HCEC 1CT (cell line): ENCODE results near the gene KIRREL1.

ENCODE experiments used
- DNase-seq: peaks from one replicate; pipeline ENCODE4 v3.0.0-alpha.2; 2017

KIRREL1 gene

DNA sequence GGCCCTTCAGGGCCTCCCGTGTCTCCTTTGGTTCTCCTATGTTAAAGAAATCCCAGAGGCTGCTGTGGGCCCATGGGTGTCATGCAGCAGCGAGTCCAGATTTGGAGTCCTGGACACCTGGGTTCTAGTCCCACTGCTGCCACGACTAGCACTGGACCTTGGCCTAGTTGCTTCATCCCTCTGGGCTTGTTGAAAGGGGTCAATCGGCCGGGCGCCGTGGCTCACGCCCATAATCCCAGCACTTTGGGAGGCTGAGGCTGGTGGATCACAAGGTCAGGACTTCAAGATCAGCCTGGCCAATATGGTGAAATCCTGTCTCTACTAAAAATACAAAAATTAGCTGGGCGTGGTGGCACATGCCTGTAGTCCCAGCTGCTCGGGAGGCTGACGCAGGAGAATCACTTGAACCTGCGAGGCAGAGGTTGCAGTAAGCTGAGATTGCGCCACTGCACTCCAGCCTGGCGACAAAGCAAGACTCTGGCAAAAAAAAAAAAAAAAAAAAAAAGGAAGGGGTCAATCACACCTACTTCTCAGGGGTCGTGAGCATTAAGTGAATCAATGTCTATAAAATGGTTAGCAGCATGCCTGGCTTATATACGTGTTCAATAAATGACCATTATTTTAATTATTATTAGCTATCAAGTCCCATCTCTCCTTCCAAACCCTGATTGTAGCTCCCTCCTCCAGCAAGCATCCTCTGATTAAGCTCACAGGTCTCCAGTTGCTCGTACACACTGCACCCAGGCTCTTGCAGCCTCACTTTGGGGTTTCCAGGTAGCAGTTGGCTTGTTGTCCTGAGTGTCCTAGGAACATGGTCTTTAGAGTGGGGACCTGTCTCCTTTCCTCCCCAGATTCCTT is 43.8 kb downstream of the KIRREL1 start:
- DNase-seq = no peak

DNA sequence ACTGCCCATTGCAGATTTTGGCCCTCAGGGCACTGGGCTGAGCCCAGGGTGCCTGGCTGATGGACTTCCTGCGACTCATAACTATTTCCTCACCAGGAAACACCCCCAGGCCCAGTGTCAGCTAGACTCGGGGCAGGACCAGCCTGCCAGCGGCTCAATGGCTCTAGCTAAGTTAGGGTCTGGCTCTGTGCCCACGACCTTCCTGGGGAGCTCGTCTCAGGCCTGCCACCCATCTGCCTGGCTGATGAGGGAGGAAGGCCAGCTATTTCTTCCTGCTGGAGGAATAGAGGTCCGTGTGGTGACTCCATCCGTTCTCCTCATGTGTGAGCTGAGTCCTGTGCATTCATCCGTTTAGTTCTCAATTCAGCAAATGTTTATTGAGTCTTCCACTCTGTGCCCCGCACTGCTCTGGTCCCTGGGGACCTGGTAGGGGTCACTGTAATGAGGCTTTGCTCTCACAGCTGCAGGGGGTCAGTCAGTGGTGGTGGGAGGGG is 44.5 kb downstream of the KIRREL1 start:
- peak; percentile 63 for DNase-seq

DNA sequence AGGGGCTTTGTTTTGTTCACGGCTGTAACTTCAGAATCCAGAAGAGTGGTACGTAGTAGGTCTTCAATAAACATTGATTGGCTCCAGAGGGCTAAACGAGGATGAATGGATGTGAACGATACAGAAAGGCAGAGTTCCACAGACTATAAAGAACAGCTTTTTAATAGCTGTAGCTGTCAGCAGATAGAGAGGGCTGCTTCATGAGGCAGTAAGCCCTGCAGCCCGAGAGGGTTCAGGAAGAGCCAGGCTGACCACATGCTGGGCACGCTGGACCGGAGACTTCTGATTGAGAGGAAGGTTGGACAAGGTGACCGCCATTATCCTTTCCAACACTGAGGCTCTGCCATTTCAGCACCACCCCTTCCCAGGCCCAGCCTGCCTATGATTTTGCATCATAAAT is 45.3 kb downstream of the KIRREL1 start:
- no peak for DNase-seq

- DNase-seq = no peak
These were observed 45.9 kb downstream of the KIRREL1 start for GRCh38 chr1:158039380-158039779.

- no peak for DNase-seq
These were observed 46.9 kb downstream of the KIRREL1 start for GRCh38 chr1:158040323-158040722.

- DNase-seq = no peak
These were observed 49.8 kb downstream of the KIRREL1 start for GRCh38 chr1:158043232-158043631.

GRCh38 chr1:158045639-158046038 is 52.2 kb downstream of the KIRREL1 start:
- peak; percentile 26 for DNase-seq

- DNase-seq = no peak
These were observed 53.5 kb downstream of the KIRREL1 start for GRCh38 chr1:158046715-158047510.

- no peak for DNase-seq
These were observed 55.1 kb downstream of the KIRREL1 start for GRCh38 chr1:158048371-158049067.

DNA sequence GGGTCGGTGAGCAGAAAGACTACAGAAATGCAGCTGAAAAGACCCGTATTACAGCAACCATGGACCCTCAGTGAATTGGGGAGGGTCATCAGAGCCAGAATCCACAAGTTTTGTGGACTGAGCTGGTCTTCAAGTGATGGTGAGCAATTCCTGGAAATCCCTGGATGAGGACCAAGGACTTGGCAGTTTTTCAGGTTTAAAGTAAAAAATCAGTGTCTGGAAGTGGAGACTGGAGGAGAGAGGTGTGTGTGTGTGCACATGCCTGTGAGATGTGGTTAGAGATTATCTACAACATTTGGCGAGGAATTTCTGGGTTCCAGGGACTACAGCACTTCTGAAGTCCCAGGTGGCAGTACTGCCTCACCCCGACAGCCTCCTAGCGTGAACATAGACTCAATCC is 56.4 kb downstream of the KIRREL1 start:
- no peak for DNase-seq

DNA sequence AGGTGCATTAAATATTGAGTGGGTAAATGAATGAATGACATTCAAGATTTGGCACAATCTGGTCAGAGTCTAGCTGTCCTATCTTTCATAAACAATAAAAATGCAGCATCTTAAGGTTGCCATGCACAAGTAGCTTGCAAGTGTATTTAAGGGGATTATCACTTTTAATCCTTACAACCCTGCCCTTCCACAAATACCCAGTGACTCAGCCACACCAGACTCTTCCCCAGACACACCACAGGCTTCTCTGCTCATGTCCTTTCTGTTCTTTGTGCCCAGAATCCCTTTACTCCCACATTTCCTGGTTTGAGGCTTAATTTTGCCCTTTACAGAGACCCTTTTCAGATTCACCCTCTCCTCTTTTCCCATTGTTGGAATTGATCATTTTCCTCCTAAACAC is 59.8 kb downstream of the KIRREL1 start:
- DNase-seq = peak; percentile 18

DNA sequence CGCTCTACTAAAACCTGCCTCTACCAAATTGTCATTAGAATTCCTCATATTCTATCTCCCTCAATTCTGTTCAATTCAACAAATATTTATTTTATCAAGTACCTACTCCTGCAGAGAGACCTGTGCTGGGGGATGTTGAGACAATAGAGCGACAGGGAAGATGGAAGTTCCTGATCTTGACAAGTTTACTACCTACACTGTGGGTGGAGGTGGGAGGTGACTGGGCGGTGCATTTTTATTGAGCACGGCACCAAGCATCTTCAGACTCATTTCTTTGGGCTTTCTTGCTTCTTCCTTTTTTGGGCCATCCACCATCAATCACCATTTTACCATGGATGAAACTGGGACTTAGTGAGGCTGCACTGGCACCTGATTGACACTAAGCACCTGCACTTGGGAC is 61.3 kb downstream of the KIRREL1 start:
- DNase-seq = no peak

- DNase-seq = no peak
These were observed 62.4 kb downstream of the KIRREL1 start for GRCh38 chr1:158055854-158056253.

- DNase-seq = no peak
These were observed 63.1 kb downstream of the KIRREL1 start for GRCh38 chr1:158056498-158056897.

- no peak for DNase-seq
These were observed 65.0 kb downstream of the KIRREL1 start for GRCh38 chr1:158058237-158058985.

- DNase-seq = no peak
These were observed 66.5 kb downstream of the KIRREL1 start for GRCh38 chr1:158059984-158060383.

DNA sequence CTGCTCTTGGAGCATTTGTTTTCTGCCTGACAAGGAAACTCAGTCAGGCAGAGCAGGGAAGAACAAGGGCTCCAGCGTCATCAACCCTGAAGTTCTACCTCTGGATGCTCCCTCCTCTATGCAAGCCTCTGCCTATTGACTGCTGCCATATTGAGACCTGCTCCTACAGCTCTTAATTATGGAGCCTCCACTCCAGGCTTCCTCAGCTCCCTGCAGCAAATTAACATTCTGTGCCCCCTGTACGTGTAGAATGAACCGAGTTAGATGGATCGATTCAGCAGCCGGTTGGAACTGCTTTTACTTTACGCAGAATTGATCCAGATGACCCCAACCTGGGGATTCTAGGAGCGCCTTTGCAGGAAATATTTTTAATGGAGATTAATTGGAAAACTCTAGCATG is 68.7 kb downstream of the KIRREL1 start:
- no peak for DNase-seq

GRCh38 chr1:158067662-158068061 is 74.2 kb downstream of the KIRREL1 start:
- peak; percentile 29 for DNase-seq

DNA sequence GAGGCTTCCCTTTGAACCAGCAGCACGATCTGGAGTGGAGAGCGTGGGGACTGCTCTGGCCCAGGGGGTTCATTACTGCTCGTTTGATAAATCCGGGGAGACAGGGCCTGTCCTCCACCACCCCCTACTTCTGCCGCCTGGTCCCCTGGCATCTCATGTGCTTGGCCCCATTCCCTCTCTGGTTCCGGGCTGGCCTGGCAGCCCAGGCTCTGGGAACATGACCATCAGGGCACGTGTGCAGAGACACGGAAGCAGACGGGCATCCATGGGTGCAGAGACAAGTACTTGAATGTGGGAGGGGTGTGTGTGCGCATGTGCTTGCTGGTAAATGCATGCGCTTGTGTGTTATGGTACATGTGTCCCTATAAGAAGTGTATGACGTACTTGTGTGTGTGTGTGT is 75.5 kb downstream of the KIRREL1 start:
- no peak for DNase-seq

DNA sequence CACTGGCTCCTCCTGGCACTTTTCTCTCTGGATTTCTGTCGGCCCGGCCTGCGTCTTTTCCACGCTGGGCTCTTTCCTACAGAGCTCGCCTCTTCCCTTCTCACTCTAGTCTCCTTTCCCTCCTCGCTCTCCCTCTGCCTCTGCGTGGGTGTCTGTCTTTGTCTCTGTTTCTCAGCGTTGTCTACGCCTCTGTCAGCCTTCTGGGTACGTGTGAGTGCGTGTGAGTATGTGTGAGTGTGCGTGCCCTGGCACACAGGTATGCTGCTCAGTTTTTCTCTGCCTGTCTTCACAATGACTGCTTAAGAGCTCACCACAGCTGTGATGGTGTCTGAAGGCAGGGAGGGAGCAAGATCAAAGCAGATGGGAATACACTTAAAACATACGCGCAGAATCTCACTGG is 77.7 kb downstream of the KIRREL1 start:
- no peak for DNase-seq

DNA sequence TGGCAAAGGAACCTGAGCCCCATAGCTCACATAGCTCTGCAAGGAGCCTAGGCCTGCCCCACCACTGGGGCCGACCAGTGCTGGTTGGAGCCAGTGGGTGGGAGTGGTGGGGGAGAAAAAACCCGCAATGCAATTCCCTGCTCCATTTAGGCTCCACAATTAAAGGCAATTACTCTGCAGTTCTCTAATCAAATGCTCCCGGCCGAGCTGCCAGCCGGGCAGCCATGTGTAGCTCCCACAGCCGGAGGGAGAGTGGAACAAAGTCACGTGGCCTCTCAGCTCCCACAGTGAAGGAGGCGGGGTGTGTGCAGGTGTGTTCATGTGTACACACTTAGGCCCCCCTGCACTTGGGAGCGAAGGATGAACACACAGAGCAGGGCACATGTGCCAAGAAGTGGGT is 81.6 kb downstream of the KIRREL1 start:
- no peak for DNase-seq

DNA sequence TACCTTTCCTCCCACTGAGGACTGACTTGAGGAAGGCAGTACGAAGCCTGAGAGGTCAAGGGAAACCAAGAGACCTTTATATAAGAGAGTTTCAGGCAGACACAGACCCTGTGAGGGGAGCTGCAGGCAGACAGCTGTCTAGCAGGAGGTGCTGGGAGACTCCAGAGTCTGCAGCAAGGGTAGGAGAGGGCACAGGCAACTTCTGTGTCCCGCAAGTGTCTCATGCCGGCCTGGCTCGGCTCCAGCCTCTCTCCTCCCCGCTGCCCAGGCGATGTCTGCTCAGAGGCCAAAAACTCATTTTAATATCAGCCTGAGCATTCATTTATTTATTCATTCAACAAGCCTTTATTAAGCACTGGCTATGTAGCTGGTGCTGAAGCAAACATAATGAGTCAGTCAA is 83.0 kb downstream of the KIRREL1 start:
- no peak for DNase-seq
